Upper lobe of left lung (tissue), 6 donors: ENCODE data around the gene KIF4A. TPM values are rescaled to one million over a fixed set of nuclear protein-coding genes. Genes with fewer than 3 reads are reported as not detected.

Experiments used
- ATAC-seq, 2 donors: fragments of 200-7000 bp; cut with Tn5 transposase; one replicate each; pipeline ENCODE4 v1.9.1; 2022; ENCODE audit warnings: mild to moderate bottlenecking in 2 of 2, moderate library complexity in 2 of 2; ENCODE audit not compliant: low FRiP score in 2 of 2
- DNase-seq, 2 donors: peaks; one replicate each; pipeline ENCODE4 v3.0.0-alpha.2; 2019 to 2020
- H3K27ac ChIP-seq, 4 donors: fragments of 200-600 bp; sonication (generic); one replicate each; pipeline ENCODE4 v1.5.1; 2016 to 2019
- H3K27me3 ChIP-seq, 4 donors: fragments of 200-600 bp; sonication (generic); one replicate each; pipeline ENCODE4 v1.5.1; 2017 to 2019
- H3K36me3 ChIP-seq, 4 donors: fragments of 200-600 bp; sonication (generic); one replicate each; pipeline ENCODE4 v1.5.1; 2016 to 2019
- H3K4me1 ChIP-seq, 4 donors: fragments of 200-600 bp; sonication (generic); one replicate each; pipeline ENCODE4 v1.5.1; 2018 to 2019
- H3K4me3 ChIP-seq, 4 donors: fragments of 200-600 bp; sonication (generic); one replicate each; pipeline ENCODE4 v1.5.1; 2017 to 2019; ENCODE audit warnings: mild to moderate bottlenecking in 2 of 4, moderate library complexity in 1 of 4
- H3K9me3 ChIP-seq, 4 donors: fragments of 200-600 bp; sonication (generic); one replicate each; pipeline ENCODE4 v1.5.1; 2018 to 2019
- CTCF ChIP-seq, 6 experiments: fragments of 450-650 bp in 4 of 6; fragments of 200-600 bp in 2 of 6; sonication (generic) in 2 of 6; IDR thresholded peaks; one replicate each; pipeline ENCODE4 v1.5.1; 2016 to 2019; ENCODE audit warnings: antibody characterized with exemption in 6 of 6
- EP300 ChIP-seq, 4 donors: sonication (generic); formaldehyde crosslinking; IDR thresholded peaks; one replicate each; pipeline ENCODE4 v1.5.1; 2017; ENCODE audit warnings: antibody characterized with exemption in 4 of 4, control low read depth in 2 of 4
- POLR2A ChIP-seq, 4 donors: fragments of 450-650 bp; IDR thresholded peaks; one replicate each; pipeline ENCODE4 v1.5.1; 2016 to 2017; ENCODE audit warnings: antibody characterized with exemption in 4 of 4, mild to moderate bottlenecking in 2 of 4
- POLR2AphosphoS5 ChIP-seq, 2 donors: sonication (generic); formaldehyde crosslinking; IDR thresholded peaks; one replicate each; pipeline ENCODE4 v1.5.1; 2017; ENCODE audit warnings: antibody characterized with exemption in 2 of 2
- WGBS, 2 donors: methylation state at CpG; one replicate each; pipeline ENCODE4 v1.1.5; 2017 to 2018; 5-methylcytosine and 5-hydroxymethylcytosine counted together
- total RNA-seq, 6 donors: library from RNA; depleted of rRNA in 4 of 6; stranded (reverse); fragments of >200 nt in 4 of 6; gene quantifications; one replicate each; pipeline versions ENCODE4 v1.1.0 to v1.2.1, GENCODE V29; 2016 to 2021
- donor health status: DM: no; HTN: no; CAD: no; lungs with moderate emphysema.
- donor health status: DM: no; HTN: yes; CAD: no; lungs with severe emphysema.

The KIF4A gene
- total RNA-seq, 6 donors from 2014 or later, result under 0.01 to 2.6 (median 0.69) TPM

- ATAC-seq, result no peak
- Histone ChIP-seq H3K4me1 (peaks cover 0 to 19% (median 6%) of the 10 kb centered on the region in 4 donors), H3K27ac (no peak overlapping the region), H3K9me3 (no peaks in the 10 kb centered on the region), H3K27me3 (peaks cover 0 to 9% (median 4%) of the 10 kb centered on the region in 4 donors), H3K36me3 (no peaks in the 10 kb centered on the region), H3K4me3 (no peak overlapping the region)
- no peak for DNase-seq
- no peak for TF ChIP-seq POLR2A (IDR thresholded peaks at IDR 0.05)
- no peak for TF ChIP-seq EP300 (IDR thresholded peaks at IDR 0.05)
- TF ChIP-seq POLR2AphosphoS5 (IDR thresholded peaks at IDR 0.05), result no peak
- TF ChIP-seq CTCF (IDR thresholded peaks at IDR 0.05), result no peak
- 91 to 100% methylated on average over 7 to 14 of the region's 14 CpGs for WGBS, 2 donors
Measured at GRCh38 chrX:70449457-70449966, 159.6 kb downstream of the KIF4A start.

- Histone ChIP-seq H3K27me3 (peaks cover 0 to 13% (median 0%) of the 10 kb centered on the region in 4 donors), H3K9me3 (no peaks in the 10 kb centered on the region), H3K36me3 (no peaks in the 10 kb centered on the region), H3K27ac (peak overlapping the region in 3 of 4 donors; percentile 6 to 72 (median 61)), H3K4me1 (peaks cover 0 to 18% (median 4%) of the 10 kb centered on the region in 4 donors), H3K4me3 (peak overlapping the region in 3 of 4 donors; percentile 44 to 65 (median 58))
- ATAC-seq, result peak in 1 of 2 donors; percentile 67
- 2 to 34% methylated on average over 9 to 39 of the region's 39 CpGs for WGBS, 2 donors
- peak; percentile 40 to 87 for DNase-seq
- TF ChIP-seq CTCF (IDR thresholded peaks at IDR 0.05) (peak; percentile 56 to 64 (median 58)), POLR2A (IDR thresholded peaks at IDR 0.05) (no peak)
Measured at GRCh38 chrX:70452143-70452733, 162.3 kb downstream of the KIF4A start.

GRCh38 chrX:70453024-70453618 lies 163.2 kb downstream of the KIF4A start:
- peak overlapping the region in 1 of 4 donors; percentile 61 for H3K27ac ChIP-seq
- peaks cover 0 to 13% (median 0%) of the 10 kb centered on the region in 4 donors for H3K27me3 ChIP-seq
- WGBS, 2 donors, result 46 to 56% methylated on average over 3 to 5 of the region's 5 CpGs
- H3K9me3 ChIP-seq, result no peaks in the 10 kb centered on the region
- peaks cover 0 to 18% (median 4%) of the 10 kb centered on the region in 4 donors for H3K4me1 ChIP-seq
- TF ChIP-seq EP300 (IDR thresholded peaks at IDR 0.05), result no peak
- TF ChIP-seq CTCF (IDR thresholded peaks at IDR 0.05), result no peak
- TF ChIP-seq POLR2A (IDR thresholded peaks at IDR 0.05), result no peak
- no peak for TF ChIP-seq POLR2AphosphoS5 (IDR thresholded peaks at IDR 0.05)
- no peaks in the 10 kb centered on the region for H3K36me3 ChIP-seq
- no peak for ATAC-seq
- peak overlapping the region in 3 of 4 donors; percentile 44 to 65 (median 58) for H3K4me3 ChIP-seq
- no peak for DNase-seq

GRCh38 chrX:70454441-70455365 lies 164.8 kb downstream of the KIF4A start:
- Histone ChIP-seq H3K27me3 (peaks cover 0 to 13% (median 0%) of the 10 kb centered on the region in 4 donors), H3K27ac (peak overlapping the region; percentile 72 to 88 (median 84)), H3K4me3 (peak overlapping the region; percentile 21 to 59 (median 51)), H3K36me3 (no peaks in the 10 kb centered on the region), H3K9me3 (no peaks in the 10 kb centered on the region), H3K4me1 (peaks cover 0 to 18% (median 4%) of the 10 kb centered on the region in 4 donors)
- DNase-seq (peak; percentile 90 to 91), ATAC-seq (peak; percentile 87 to 89)
- WGBS, 2 donors, result 40 to 48% methylated on average over 1 to 34 of the region's 48 CpGs
- TF ChIP-seq EP300 (IDR thresholded peaks at IDR 0.05), result no peak
- peak; percentile 60 to 79 (median 72) for TF ChIP-seq CTCF (IDR thresholded peaks at IDR 0.05)
- TF ChIP-seq POLR2AphosphoS5 (IDR thresholded peaks at IDR 0.05), result no peak
- no peak for TF ChIP-seq POLR2A (IDR thresholded peaks at IDR 0.05)
